ENCODE measurements around the gene PLA2G2F.

PLA2G2F gene

GRCh38 chr1:20172033-20172590 lies 33.0 kb downstream of the PLA2G2F start:
- no peak for DNase-seq (ENCODE audit: low read depth)

GRCh38 chr1:20174937-20175666 lies 36.0 kb downstream of the PLA2G2F start:
- DNase-seq (ENCODE audit: low read depth), result no peak

GRCh38 chr1:20178634-20179370 lies 39.7 kb downstream of the PLA2G2F start:
- DNase-seq (ENCODE audit: low read depth), result no peak

GRCh38 chr1:20179371-20180128 lies 40.4 kb downstream of the PLA2G2F start:
- no peak for DNase-seq (ENCODE audit: low read depth)

- DNase-seq (ENCODE audit: low read depth), result no peak
Measured at GRCh38 chr1:20180129-20180843, 41.2 kb downstream of the PLA2G2F start.

GRCh38 chr1:20180844-20181207 lies 41.7 kb downstream of the PLA2G2F start:
- no peak for DNase-seq (ENCODE audit: low read depth)

- no peak for DNase-seq (ENCODE audit: low read depth)
Measured at GRCh38 chr1:20182415-20182814, 43.3 kb downstream of the PLA2G2F start.

- DNase-seq (ENCODE audit: low read depth), result no peak
Measured at GRCh38 chr1:20183035-20183434, 43.9 kb downstream of the PLA2G2F start.

- DNase-seq (ENCODE audit: low read depth), result no peak
Measured at GRCh38 chr1:20183616-20184271, 44.6 kb downstream of the PLA2G2F start.

- no peak for DNase-seq (ENCODE audit: low read depth)
Measured at GRCh38 chr1:20184481-20184900, 45.4 kb downstream of the PLA2G2F start.

GRCh38 chr1:20184997-20185833 lies 46.1 kb downstream of the PLA2G2F start:
- DNase-seq (ENCODE audit: low read depth), result no peak

GRCh38 chr1:20185834-20186782 lies 47.0 kb downstream of the PLA2G2F start, which contains the start of the genes PLA2G2C and UBXN10:
TSS of gene PLA2G2C (minus strand) at chr1:20186518. CDS start at chr1:20177363, 9,155 bp downstream.
TSS of gene UBXN10 (plus strand) at chr1:20186096. CDS start at chr1:20190562, 4,466 bp downstream.
- DNase-seq (ENCODE audit: low read depth), result no peak

- DNase-seq (ENCODE audit: low read depth), result no peak
Measured at GRCh38 chr1:20187103-20187812, 48.1 kb downstream of the PLA2G2F start.

- DNase-seq (ENCODE audit: low read depth), result no peak
Measured at GRCh38 chr1:20187813-20188454, 48.8 kb downstream of the PLA2G2F start.

GRCh38 chr1:20188455-20188817 lies 49.3 kb downstream of the PLA2G2F start:
- no peak for DNase-seq (ENCODE audit: low read depth)

GRCh38 chr1:20189664-20190063 lies 50.5 kb downstream of the PLA2G2F start:
- DNase-seq (ENCODE audit: low read depth), result no peak

- DNase-seq (ENCODE audit: low read depth), result no peak
Measured at GRCh38 chr1:20190256-20191160, 51.4 kb downstream of the PLA2G2F start.
